ENCODE measurements around the gene SLF2. TPM values are rescaled to one million over a fixed set of nuclear protein-coding genes. Genes with fewer than 3 reads are reported as not detected.

The SLF2 gene
- total RNA-seq, 1 donor from 2014 or later, result 22.2 TPM

GRCh38 chr10:100982916-100983830 lies 70.4 kb downstream of the SLF2 start:
- Histone ChIP-seq H3K27me3 (ENCODE audit: control insufficient read depth, insufficient read depth, low read length) (no peaks in the 10 kb centered on the region), H3K36me3 (ENCODE audit: control insufficient read depth, insufficient read depth, low read length) (no peaks in the 10 kb centered on the region), H3K4me3 (ENCODE audit: low read depth, low read length) (no peak overlapping the region)
- no peak for DNase-seq (ENCODE audit: low read depth)
- TF ChIP-seq CTCF (IDR thresholded peaks at IDR 0.05; ENCODE audit: insufficient read depth, low read length, poor library complexity, severe bottlenecking), result no peak

- Histone ChIP-seq H3K4me3 (ENCODE audit: low read depth, low read length) (no peak overlapping the region), H3K36me3 (ENCODE audit: control insufficient read depth, insufficient read depth, low read length) (no peaks in the 10 kb centered on the region), H3K27me3 (ENCODE audit: control insufficient read depth, insufficient read depth, low read length) (no peaks in the 10 kb centered on the region)
- no peak for DNase-seq (ENCODE audit: low read depth)
- TF ChIP-seq CTCF (IDR thresholded peaks at IDR 0.05; ENCODE audit: insufficient read depth, low read length, poor library complexity, severe bottlenecking), result no peak
Observed at GRCh38 chr10:100983868-100984671, 71.3 kb downstream of the SLF2 start.

- no peak overlapping the region for H3K4me3 ChIP-seq (ENCODE audit: low read depth, low read length)
- DNase-seq (ENCODE audit: low read depth), result no peak
- TF ChIP-seq CTCF (IDR thresholded peaks at IDR 0.05; ENCODE audit: insufficient read depth, low read length, poor library complexity, severe bottlenecking), result no peak
- no peaks in the 10 kb centered on the region for H3K27me3 ChIP-seq (ENCODE audit: control insufficient read depth, insufficient read depth, low read length)
- peaks cover 1% of the 10 kb centered on the region for H3K36me3 ChIP-seq (ENCODE audit: control insufficient read depth, insufficient read depth, low read length)
Observed at GRCh38 chr10:100984672-100985177, 72.0 kb downstream of the SLF2 start.

GRCh38 chr10:100985336-100985735 lies 72.6 kb downstream of the SLF2 start:
- no peak for DNase-seq (ENCODE audit: low read depth)
- no peak for TF ChIP-seq CTCF (IDR thresholded peaks at IDR 0.05; ENCODE audit: insufficient read depth, low read length, poor library complexity, severe bottlenecking)
- H3K36me3 ChIP-seq (ENCODE audit: control insufficient read depth, insufficient read depth, low read length), result peaks cover 2% of the 10 kb centered on the region
- no peaks in the 10 kb centered on the region for H3K27me3 ChIP-seq (ENCODE audit: control insufficient read depth, insufficient read depth, low read length)
- no peak overlapping the region for H3K4me3 ChIP-seq (ENCODE audit: low read depth, low read length)

- DNase-seq (ENCODE audit: low read depth), result no peak
- Histone ChIP-seq H3K4me3 (ENCODE audit: low read depth, low read length) (peak overlapping the region; percentile 96), H3K27me3 (ENCODE audit: control insufficient read depth, insufficient read depth, low read length) (no peaks in the 10 kb centered on the region), H3K36me3 (ENCODE audit: control insufficient read depth, insufficient read depth, low read length) (peaks cover 2% of the 10 kb centered on the region)
- TF ChIP-seq CTCF (IDR thresholded peaks at IDR 0.05; ENCODE audit: insufficient read depth, low read length, poor library complexity, severe bottlenecking), result no peak
Observed at GRCh38 chr10:100986623-100986951, 73.8 kb downstream of the SLF2 start.

Data from kidney epithelial cell (primary cell).